ENCODE results near the gene OR2H2. TPM values are rescaled to one million over a fixed set of nuclear protein-coding genes. Genes with fewer than 3 reads are reported as not detected.

The OR2H2 gene
- total RNA-seq, 1 donor from 2014 or later, result not detected

- DNase-seq (ENCODE audit: low read depth), result no peak
These were observed 44.6 kb downstream of the OR2H2 start for GRCh38 chr6:29629571-29629970.

GRCh38 chr6:29630315-29630714 lies 45.4 kb downstream of the OR2H2 start:
- DNase-seq (ENCODE audit: low read depth), result no peak

- DNase-seq (ENCODE audit: low read depth), result no peak
These were observed 46.4 kb downstream of the OR2H2 start for GRCh38 chr6:29631209-29631810.

- DNase-seq (ENCODE audit: low read depth), result peak; percentile 11
These were observed 47.2 kb downstream of the OR2H2 start for GRCh38 chr6:29631860-29632731.

GRCh38 chr6:29632789-29633533 lies 48.0 kb downstream of the OR2H2 start, which contains the start of gene GABBR1:
TSS of gene GABBR1 (minus strand) at chr6:29633183. CDS start at chr6:29632385, 798 bp downstream.
- DNase-seq (ENCODE audit: low read depth), result peak; percentile 63

- DNase-seq (ENCODE audit: low read depth), result no peak
These were observed 48.6 kb downstream of the OR2H2 start for GRCh38 chr6:29633534-29633905.

- no peak for DNase-seq (ENCODE audit: low read depth)
These were observed 52.3 kb downstream of the OR2H2 start for GRCh38 chr6:29637247-29637646.

Other genes starting within 250 kb of the OR2H2 start
- not detected in 2 replicates for gene OR5V1, start 216.3 kb upstream of the OR2H2 start, total RNA-seq
- not detected in 2 replicates for gene OR12D3, start 209.8 kb upstream of the OR2H2 start, total RNA-seq
- 0.10 and 0.52 TPM in 2 replicates for gene OR12D2, start 189.5 kb upstream of the OR2H2 start, total RNA-seq
- not detected in 2 replicates for gene OR12D1, start 170.2 kb upstream of the OR2H2 start, total RNA-seq
- gene OR10C1, start 145.8 kb upstream of the OR2H2 start, total RNA-seq, result not detected in 2 replicates
- not detected in 2 replicates for gene OR11A1, start 128.1 kb upstream of the OR2H2 start, total RNA-seq
- not detected in 2 replicates for gene OR2H1, start 128.0 kb upstream of the OR2H2 start, total RNA-seq
- gene MAS1L, start 97.2 kb upstream of the OR2H2 start, total RNA-seq, result not detected in 2 replicates
- gene UBD, start 25.4 kb upstream of the OR2H2 start, total RNA-seq, result 3.8 and 39.4 TPM in 2 replicates
- 4.3 and 10.2 TPM in 2 replicates for gene GABBR1, start 48.1 kb downstream of the OR2H2 start, total RNA-seq
- not detected in 2 replicates for gene MOG, start 72.0 kb downstream of the OR2H2 start, total RNA-seq
- gene ZFP57, start 96.0 kb downstream of the OR2H2 start, total RNA-seq, result 0.10 and 0.69 TPM in 2 replicates
- gene HLA-F, start 138.3 kb downstream of the OR2H2 start, total RNA-seq, result 7.8 and 25.9 TPM in 2 replicates
- gene HLA-G, start 242.7 kb downstream of the OR2H2 start, total RNA-seq, result 1.7 and 5.7 TPM in 2 replicates